HG02943 (cell line): ENCODE measurements around the gene CDH23.

Experiments used
- ATAC-seq: cut with Tn5 transposase; IDR thresholded peaks from one replicate; pipeline ENCODE4 v1.9.1; 2021; ENCODE audit warnings: mild to moderate bottlenecking, low read depth, moderate library complexity; ENCODE audit not compliant: unreplicated experiment

CDH23 gene

DNA sequence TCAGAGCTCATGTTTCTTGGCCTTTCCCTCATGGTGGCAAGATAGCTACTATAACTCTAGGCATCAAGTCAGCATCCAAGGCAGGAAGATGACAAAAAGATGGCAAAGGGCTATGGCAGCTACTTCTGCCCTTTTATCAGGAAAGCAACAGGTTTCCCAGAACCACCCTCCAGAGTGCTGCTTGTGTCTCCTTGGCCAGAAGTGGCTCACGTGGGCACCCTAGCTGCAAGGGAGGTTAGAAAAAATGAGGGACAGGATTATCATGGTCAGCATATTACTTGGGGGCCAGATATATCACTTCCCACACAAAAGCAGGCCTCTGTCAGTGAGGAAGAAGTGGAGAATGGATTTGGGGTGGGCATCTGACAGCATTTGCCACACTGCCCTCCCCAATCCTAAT is 347.1 kb downstream of the CDH23 start:
- no peak for ATAC-seq

DNA sequence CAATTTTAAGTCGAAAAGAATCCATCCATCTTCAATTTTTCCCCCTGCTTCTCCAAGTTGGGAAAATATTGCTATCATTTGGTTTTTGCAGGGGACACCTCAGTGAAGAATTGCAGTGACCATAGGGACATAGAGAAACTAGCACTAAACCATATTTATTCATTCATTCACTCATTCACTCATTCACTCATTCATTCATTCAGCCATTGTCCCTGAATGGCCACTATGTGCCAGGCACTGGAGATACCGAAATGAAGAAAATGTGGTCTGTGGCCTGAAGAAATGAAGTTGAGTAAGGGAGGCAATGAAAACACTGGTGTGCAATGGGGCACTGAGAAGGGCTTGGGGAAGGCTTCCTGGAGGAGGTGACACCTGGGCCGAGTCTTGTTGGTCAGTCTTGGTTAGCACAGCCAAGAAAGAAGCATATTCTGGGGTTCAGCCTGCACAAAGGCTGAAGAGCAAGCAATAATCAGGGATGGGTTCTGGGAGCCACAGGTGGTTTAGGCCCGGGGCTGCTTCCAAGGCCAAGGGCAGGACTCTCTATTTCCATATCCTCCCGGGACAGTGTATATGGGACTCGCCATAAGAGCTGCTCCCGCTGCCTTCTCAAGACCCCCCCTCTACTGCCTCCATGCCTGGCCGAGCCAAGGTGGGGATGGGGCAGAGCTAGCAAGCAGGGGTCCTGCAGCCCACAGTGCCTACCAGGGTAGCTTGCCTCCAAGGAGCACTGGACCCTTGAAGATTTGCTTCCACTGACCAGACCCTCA is 348.4 kb downstream of the CDH23 start:
- no peak for ATAC-seq

DNA sequence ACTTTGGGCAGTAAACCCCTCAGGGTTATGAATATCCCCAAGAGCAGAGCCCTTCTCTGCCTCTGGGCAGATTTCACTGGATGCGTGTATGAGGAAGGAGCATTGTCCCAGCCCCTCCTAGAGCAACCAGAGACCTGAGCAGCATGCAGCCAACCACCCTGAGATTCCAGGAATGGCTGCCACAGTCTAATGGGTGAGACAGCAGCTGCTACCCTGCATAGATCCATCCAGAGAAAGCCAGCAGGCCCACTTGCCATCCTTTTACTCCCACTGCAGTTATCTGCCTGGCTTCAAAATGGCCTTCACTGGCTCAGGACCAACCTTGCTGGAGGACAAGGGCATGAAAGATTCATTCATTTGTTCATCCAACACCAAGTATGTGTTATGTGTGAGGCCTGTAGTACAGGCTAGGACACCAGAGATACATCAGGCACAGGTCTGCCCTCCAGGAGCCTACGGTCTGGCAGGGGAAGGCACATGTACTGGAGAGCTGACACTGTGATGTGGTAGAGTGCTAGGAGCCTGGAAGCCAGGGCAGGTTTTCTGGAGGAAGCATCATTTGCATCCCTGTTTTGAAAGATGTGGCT is 349.0 kb downstream of the CDH23 start:
- no peak for ATAC-seq

DNA sequence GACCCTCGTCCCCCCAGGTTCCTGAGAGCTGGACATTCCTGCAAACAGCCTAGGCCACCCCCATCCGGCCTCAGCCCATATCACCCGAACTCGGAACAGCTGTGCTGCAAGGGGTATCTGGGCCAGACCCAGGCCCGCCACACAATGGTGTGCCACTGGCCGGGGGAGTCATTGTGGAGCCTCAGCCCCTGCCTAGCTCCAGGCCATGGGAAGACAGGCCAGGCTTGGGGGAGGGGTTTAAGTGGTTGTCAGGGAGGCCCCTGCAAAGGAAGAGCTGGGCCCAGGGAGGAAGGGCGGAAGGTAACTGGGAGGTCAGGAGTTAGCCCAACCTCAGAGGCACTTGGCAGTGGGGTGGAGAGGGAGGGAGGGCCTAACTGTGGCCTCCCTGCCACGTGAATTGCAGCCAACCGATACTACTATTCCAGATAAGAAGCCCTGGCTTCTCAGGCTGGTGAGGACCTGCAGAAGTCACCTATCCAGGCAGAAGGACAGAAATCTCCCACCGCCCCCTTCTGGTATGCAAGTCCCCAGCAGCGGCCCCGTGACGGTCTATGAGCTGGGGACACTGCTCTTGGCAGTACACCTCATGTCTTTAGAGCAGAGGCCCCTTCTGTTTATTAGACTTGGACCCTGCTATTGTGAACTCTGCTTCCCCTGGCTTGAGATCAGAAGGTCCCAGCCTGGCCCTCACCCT is 349.8 kb downstream of the CDH23 start:
- ATAC-seq = no peak

DNA sequence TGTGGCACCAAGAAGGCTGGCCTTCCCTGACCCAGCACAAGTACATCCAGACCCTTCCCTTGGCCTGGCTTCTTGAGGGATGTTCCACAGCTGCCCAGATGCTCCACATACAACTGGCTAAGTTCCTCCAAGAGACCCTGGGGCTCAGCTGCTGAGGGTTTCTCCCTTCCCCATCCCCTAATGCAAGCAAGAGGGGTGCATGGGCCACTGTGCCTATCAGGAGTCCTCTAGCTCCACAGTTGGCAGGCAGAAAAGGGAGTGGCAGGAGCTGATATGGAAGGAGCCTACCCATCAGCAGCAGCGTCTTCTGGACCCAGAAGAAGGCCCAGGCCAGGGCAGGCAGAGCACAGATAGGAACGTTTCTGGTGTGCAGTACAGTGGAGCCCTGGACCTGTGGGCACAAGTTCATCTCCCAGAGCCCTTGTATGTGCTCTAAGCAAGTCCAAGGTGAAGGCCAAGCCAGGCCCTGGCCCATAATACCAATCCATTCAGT is 350.4 kb downstream of the CDH23 start:
- ATAC-seq = no peak

DNA sequence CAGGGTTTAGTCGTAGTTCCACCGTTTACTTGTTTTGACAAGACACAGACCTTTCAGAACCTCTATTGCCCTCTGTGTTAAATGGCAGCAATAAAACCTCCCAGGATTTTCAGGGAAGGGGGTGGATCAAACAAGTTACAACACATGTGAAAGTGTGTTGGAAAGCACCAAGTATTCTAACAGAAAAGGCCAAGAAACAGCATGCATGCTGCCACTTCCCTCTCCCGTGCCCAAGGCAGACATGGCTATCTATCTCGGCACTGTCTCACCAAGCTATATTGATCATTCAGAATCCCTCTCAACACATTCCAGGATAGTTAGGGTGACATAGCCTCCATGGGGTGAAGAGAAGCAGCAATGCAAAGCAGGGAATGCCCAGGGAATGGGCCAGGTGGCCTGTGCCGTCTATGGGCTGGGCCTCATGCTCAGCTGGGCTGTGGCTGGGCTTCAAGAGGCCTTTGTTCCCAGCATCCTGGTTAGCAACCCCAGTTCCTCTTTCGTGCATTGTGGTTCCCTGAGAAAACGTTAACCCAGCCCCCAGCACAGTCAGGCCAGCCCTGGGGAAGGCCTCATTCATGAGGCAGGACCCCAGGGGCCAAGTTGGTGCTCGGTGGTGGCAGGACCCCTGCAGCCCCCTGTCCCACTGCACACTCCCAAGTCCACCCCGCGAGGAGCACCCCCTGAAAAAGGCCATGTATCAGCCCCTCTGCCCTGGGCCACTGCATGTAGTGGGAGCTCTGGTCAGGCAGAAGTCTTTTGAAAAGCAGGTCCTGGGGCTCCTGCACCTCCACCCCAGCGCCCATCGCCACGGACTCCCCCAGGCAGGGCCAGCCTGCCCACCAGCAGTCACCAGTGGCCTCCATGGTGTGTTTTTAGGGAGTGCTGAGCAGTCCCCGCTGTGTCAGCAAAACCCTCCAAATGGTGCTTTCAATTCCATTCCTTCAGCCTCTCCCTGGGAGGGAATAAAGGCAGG is 351.1 kb downstream of the CDH23 start:
- ATAC-seq = no peak

DNA sequence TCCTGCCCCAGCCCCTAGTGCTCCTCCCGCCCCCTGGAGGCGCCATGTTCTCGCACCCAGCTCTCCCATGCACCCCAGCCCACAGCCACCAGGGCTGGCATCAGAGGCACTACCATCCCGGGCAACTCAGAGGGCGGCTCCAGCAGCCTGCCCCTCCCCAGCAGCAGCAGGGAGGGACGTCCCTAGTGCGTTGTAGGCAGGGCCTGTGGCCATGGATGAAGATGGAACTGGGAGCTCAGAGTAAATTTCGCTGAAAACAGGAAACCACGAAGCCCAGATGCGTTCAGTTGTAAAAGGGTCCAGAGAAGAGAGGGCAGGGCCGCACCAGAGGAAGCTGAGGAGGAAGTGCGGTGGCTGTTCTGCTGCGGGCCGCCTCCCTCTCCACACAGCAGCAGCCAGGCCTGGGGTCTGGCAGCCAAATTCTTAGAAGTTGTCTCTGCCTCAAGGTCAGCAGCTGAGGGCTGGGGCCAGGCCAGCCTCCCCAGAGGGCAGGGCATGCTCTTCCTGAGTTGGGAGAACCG is 352.0 kb downstream of the CDH23 start:
- peak; percentile 44 for ATAC-seq

DNA sequence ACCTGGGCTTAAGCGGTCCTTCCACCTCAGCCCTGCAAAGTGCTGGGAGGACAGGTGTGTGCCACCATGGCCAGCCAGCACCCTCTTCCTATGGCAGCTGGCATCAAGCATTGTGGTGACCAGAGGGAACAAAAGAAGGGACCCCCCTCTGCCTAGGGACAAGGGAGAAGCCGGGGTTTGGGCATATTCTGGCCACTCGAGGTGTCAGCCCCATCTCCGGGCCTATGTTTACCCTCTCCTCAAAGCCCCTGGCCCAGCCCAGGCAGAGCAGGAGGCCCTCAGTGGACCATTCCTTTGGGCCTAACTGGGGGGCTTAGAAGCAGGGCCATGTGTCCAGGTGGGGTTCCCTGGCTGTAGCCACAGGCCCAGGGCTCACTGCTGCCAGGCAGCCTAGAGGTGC is 352.7 kb downstream of the CDH23 start:
- no peak for ATAC-seq

DNA sequence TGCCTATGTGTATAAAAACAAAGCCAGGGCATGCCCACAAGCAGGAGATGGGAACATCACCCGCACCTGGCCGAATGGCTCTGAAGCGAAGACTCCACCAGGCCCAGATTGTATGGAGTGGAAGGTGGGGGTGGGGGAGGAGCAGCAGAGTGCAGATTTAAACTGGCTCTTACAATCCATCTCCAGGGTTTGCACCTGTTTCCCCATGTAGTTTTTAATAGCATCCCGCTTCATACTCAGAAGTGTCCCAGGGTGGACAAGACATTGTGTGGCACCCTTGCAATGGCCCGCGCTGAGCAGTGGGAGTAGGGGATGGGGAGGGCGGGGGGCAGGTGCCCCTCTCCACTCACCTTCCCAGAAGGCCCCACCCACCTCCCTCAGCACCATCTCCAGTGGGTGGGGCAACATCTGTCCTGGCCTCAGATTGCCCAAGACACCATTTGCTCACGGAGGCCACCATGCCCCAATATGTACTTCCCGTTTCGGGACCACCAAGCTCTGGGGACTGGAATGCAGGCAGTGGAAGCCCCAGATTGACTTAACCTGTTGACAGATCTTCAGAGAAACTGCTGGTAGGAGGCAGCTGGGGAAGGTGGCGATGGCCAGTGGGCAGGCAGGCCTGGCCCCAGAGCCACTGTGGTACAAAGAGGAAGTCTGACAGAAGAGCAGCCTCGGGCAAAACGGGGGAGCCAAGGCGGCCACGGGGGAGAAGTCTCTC is 353.6 kb downstream of the CDH23 start:
- ATAC-seq = no peak

DNA sequence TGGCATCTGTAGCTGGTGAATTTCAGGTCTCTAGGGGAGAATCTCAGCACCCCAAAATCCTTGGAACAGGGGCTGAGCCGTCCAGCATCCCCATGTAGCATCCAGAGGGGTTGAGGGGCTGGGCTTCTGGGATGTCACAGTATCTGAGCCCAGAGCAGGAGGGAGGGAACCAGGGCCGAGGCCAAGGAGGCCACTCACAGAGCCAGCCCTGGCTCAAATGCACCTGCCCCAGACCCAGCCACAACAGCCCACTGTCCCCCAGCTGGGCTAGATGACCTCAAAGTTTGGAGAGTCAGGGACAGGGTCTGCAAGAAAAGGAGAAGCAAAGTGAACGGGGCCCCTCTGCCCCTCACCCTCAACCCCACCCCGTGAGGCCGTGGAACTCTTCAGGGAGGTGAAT is 354.3 kb downstream of the CDH23 start:
- ATAC-seq = no peak

DNA sequence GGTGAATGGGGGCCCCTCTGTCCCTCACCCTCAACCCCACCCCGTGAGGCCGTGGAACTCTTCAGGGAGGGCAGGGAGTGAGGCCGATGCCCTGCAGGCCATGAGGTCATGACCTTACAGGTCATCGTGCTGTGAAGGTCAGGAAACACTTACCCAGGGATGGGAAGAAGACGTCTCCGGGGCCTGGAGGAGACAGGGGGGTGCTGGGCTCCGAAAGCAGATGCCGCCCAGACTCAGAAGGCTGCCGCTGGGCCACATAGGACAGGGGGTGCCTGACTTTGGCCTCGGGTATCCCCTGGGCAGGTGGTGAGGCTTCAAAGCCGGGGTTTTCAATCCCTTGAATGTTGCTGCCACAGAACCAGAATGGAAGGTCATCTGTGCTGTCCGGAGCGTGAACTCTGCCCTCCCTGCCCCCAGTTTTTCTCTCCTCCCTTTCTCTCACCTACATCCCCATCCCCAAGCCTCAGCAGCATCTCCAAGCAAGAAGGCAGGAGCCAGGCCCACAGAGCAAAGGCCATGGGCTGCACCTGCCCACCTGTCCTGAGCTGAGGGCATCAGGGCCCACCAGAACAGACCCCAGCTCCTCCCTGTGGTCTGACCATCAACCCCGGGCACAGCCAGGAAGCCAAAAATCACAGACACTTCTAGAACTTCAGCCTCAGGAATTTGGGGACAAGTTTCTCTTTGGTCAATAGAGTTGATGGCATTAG is 354.9 kb downstream of the CDH23 start:
- no peak for ATAC-seq

DNA sequence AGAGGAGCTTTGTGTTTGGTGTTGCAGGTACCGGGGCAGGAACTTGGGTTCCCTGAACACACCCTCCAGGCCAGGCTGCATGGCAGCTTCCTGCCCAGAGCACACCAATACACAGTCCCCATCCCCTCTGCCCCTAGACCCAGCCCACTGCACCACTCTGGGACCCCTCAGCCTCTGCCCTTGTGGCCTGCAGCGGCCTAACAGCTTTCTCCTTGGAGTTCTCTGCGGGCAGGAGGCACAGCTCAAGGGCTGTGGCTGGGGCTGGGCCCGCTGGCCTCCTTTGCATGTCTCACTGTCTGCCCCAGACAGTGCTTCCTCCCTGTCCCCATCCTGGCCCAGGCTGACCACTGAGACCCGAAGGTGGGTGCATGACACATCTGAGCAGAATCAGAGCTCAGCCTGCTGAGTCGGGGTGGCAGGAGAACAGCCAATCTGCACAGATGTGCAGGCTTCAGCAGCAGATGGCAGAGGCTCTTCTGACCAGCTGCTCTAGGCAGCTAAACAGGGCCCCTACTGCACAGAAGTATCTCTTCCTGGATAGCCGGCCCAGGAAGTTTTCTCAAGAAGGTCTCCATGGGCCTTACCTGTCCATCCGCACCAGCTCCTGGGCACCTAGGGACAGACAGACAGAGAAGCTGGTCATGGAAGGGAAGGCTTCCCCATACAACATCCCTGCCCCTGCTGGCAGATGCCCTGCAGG is 355.8 kb downstream of the CDH23 start:
- no peak for ATAC-seq

DNA sequence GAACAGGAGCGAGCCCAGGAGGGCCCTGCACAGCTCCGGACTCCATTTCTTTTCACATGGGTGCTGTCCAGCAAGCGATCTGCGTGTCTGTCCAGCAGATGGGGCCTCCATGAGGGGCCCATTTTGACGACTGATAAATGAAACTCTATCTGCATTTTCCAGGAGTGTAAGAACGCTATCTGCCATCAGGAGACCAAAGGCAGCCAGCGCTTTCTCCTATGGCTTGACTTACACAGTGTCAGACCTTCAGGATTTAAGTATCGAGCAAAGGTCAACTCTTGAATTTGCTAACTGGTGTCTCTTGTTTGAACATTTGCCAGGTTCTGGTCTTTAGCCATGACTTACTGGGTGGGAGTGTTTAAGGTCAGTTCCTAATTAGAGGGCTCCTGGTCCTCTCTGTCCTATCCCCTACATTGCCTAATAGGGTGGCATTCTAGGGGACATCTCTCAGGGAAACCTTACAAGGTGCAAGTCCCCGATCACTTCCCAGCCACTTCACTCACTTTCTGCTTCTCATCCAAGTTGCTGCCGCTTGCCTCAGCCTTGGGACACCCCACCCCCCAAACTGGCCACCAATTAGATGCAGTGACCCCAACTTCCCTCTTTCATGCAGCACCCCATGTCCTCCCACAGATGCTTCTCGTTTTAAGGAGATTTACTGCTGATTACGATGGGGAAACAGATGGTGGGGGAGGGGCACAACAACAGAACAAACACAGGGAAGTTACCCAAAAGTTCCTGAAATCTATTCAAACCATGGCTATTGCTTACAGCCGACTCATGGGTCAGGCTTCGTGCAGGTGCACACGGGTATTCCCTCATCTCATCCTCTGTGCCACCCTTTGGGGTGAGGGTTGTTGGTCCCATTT is 356.6 kb downstream of the CDH23 start:
- no peak for ATAC-seq

DNA sequence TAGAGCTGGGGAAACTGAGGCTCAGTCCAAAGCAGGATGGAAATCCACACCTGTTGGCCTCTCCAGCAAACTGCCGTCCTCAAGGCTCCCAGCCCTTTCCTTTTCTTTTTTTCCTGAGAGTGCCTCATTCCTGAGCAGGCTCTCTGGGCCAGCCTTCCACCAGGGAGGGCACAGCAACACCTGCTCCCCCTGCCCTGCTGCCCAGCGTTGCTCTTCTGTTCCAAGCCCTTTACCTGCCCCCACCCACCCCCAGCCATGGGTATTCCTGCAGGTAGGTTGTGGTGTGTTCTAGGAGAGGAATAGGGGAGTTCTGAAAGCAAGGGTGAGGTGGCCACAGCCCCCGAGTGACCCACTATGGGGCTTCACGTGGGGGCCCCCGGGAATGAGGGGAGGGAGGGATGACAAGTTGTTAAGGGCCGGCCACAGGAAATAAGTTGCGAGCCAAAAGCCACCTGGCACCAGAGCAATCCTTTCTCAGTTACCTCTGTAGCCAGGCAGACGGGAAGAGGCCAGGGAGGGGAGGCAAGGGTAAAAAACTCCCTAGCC is 357.3 kb downstream of the CDH23 start:
- ATAC-seq = no peak

DNA sequence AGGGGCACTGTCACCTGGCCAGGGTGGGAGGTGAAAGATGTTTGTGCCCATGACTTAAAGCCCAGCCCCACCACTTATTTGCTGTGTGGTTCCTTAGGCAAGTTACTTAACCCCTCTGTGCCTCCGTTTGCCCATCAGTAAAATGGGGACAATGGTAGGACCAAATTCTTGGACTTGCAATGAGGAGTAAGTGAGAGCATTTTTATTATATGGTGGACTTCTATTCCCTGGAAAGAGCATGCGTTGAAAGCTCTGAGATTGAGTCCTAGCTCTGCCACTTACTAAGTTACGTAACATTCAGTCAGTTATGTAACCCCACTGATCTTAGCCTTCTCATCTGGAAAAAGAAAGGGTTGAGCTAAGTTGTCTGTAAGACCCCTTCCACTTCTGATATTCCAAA is 357.8 kb downstream of the CDH23 start:
- no peak for ATAC-seq

DNA sequence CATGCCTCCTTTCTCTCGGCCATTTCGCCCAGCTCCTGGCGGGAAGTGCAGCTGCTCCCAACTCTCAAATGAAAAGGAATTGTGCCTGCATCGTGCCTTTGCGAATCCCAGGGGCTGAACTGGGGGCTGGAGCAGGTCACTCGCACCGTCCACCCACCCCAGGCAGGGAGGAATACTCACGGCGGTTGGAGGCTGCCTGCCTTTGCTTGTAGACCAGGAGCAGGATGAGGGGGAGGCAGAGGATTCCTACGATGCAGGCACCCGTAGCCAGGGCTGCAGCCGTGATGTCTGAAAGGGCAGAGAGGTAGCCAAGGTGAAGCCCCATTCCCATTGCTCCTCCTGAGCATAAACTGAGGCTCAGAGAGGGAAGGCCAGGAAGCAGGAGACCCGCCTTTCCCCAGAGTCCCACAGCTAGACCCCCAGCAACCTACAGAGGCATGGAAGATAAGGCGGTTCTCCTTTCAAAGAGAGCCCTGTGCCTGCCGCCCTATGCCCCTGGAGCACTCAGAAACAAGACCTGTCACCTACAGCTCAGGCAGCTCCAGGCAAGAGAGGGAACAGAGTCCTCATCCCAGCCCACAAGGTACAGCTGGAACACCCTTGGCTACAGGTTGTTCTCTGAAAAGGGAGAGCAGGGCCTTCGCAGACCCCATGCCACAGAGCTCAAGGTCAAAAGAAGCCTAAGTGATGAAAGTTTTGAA is 358.6 kb downstream of the CDH23 start:
- ATAC-seq = no peak
